ENCODE results near the gene ING4. TPM values are rescaled to one million over a fixed set of nuclear protein-coding genes. Genes with fewer than 3 reads are reported as not detected.

ING4 gene
- total and polyA plus RNA-seq, 4 donors: 13.9 to 18.1 (median 15.2) TPM

GRCh38 chr12:6640497-6640896, 22.4 kb downstream of the ING4 start:
- Histone ChIP-seq H3K4me1 (ENCODE audit: control insufficient read depth in 4 of 4, insufficient read depth in 4 of 4, low read length in 3 of 4) (no peaks in the 10 kb centered on the region), H3K36me3 (ENCODE audit: control insufficient read depth in 4 of 4, insufficient read depth in 3 of 4, low read depth in 1 of 4, low read length in 3 of 4) (peaks cover 0 to 2% (median 0%) of the 10 kb centered on the region in 4 donors), H3K9ac (ENCODE audit: low read depth in 1 of 2, low read length in 2 of 2) (no peak overlapping the region), H3K27ac (ENCODE audit: low read depth in 1 of 2, low read length in 2 of 2) (no peak overlapping the region), H3K4me3 (ENCODE audit: low read depth in 1 of 3, low read length in 3 of 3) (no peak overlapping the region), H3K27me3 (ENCODE audit: control insufficient read depth in 4 of 4, insufficient read depth in 4 of 4, low read length in 3 of 4) (no peaks in the 10 kb centered on the region), H3K9me3 (ENCODE audit: control insufficient read depth in 4 of 4, low read length in 3 of 4) (peaks cover 6 to 22% (median 9%) of the 10 kb centered on the region in 4 donors)
- 88% methylated on average over 4 of the region's 4 CpGs for WGBS
- TF ChIP-seq HNF4G (IDR thresholded peaks at IDR 0.05) (no peak), JUND (IDR thresholded peaks at IDR 0.05) (no peak), EGR1 (IDR thresholded peaks at IDR 0.05; ENCODE audit: low read depth in 2 of 2) (no peak), SP1 (IDR thresholded peaks at IDR 0.05) (no peak)
- no peak for DNase-seq (ENCODE audit: low spot score)

- Histone ChIP-seq H3K27me3 (ENCODE audit: control insufficient read depth in 4 of 4, insufficient read depth in 4 of 4, low read length in 3 of 4) (no peaks in the 10 kb centered on the region), H3K4me1 (ENCODE audit: control insufficient read depth in 4 of 4, insufficient read depth in 4 of 4, low read length in 3 of 4) (no peaks in the 10 kb centered on the region), H3K36me3 (ENCODE audit: control insufficient read depth in 4 of 4, insufficient read depth in 3 of 4, low read depth in 1 of 4, low read length in 3 of 4) (peaks cover 0 to 2% (median 0%) of the 10 kb centered on the region in 4 donors), H3K9ac (ENCODE audit: low read depth in 1 of 2, low read length in 2 of 2) (no peak overlapping the region), H3K4me3 (ENCODE audit: low read depth in 1 of 3, low read length in 3 of 3) (no peak overlapping the region), H3K9me3 (ENCODE audit: control insufficient read depth in 4 of 4, low read length in 3 of 4) (peaks cover 3 to 11% (median 8%) of the 10 kb centered on the region in 4 donors), H3K27ac (ENCODE audit: low read depth in 1 of 2, low read length in 2 of 2) (no peak overlapping the region)
- TF ChIP-seq GABPA (IDR thresholded peaks at IDR 0.05 in 1 of 2, conservative IDR thresholded peaks at IDR 0.05 in 1 of 2) (no peak), CTCF (IDR thresholded peaks at IDR 0.05; ENCODE audit: low read depth, low read length, missing input control) (no peak), MAX (IDR thresholded peaks at IDR 0.05) (no peak), RAD21 (IDR thresholded peaks at IDR 0.05) (no peak), ZBTB33 (IDR thresholded peaks at IDR 0.05) (no peak)
- WGBS: 78% methylated on average over 11 of the region's 11 CpGs
- peak; percentile 31 for DNase-seq (ENCODE audit: low spot score)
Measured at GRCh38 chr12:6639151-6639801, 23.6 kb downstream of the ING4 start.

- peaks cover 0 to 2% (median 2%) of the 10 kb centered on the region in 4 donors for H3K9me3 ChIP-seq (ENCODE audit: control insufficient read depth in 4 of 4, low read length in 3 of 4)
- H3K4me3 ChIP-seq (ENCODE audit: low read depth in 1 of 3, low read length in 3 of 3): no peak overlapping the region
- no peaks in the 10 kb centered on the region for H3K27me3 ChIP-seq (ENCODE audit: control insufficient read depth in 4 of 4, insufficient read depth in 4 of 4, low read length in 3 of 4)
- no peaks in the 10 kb centered on the region for H3K4me1 ChIP-seq (ENCODE audit: control insufficient read depth in 4 of 4, insufficient read depth in 4 of 4, low read length in 3 of 4)
- WGBS: 78% methylated on average over 9 of the region's 9 CpGs
- no peak overlapping the region for H3K27ac ChIP-seq (ENCODE audit: low read depth in 1 of 2, low read length in 2 of 2)
- peak; percentile 31 for DNase-seq (ENCODE audit: low spot score)
- TF ChIP-seq HNF4G (IDR thresholded peaks at IDR 0.05) (no peak), ZBTB33 (IDR thresholded peaks at IDR 0.05) (no peak), SP1 (IDR thresholded peaks at IDR 0.05) (no peak), RXRA (IDR thresholded peaks at IDR 0.05) (no peak), YY1 (IDR thresholded peaks at IDR 0.05) (no peak), CTCF (IDR thresholded peaks at IDR 0.05; ENCODE audit: low read depth, low read length, missing input control) (no peak), RAD21 (IDR thresholded peaks at IDR 0.05) (no peak), FOXA1 (IDR thresholded peaks at IDR 0.05) (no peak), HNF4A (conservative IDR thresholded peaks at IDR 0.05) (no peak), JUND (IDR thresholded peaks at IDR 0.05) (no peak), FOXA2 (IDR thresholded peaks at IDR 0.05) (no peak)
- H3K9ac ChIP-seq (ENCODE audit: low read depth in 1 of 2, low read length in 2 of 2): no peak overlapping the region
- H3K36me3 ChIP-seq (ENCODE audit: control insufficient read depth in 4 of 4, insufficient read depth in 3 of 4, low read depth in 1 of 4, low read length in 3 of 4): no peaks in the 10 kb centered on the region
Measured at GRCh38 chr12:6638305-6638704, 24.6 kb downstream of the ING4 start.

Measured in liver (tissue), 9 donors.